Suprapubic skin (tissue), 4 donors: ENCODE data around the gene CBFA2T3. TPM values are rescaled to one million over a fixed set of nuclear protein-coding genes. Genes with fewer than 3 reads are reported as not detected.

Source experiments
- DNase-seq, 2 donors: peaks; one replicate each; pipeline ENCODE4 v3.0.0-alpha.2; 2019; ENCODE audit warnings: low spot score in 2 of 2
- H3K27ac ChIP-seq: fragments of 200-600 bp; sonication (generic); one replicate; pipeline ENCODE4 v1.5.1; 2019
- H3K27me3 ChIP-seq: fragments of 200-600 bp; sonication (generic); one replicate; pipeline ENCODE4 v1.5.1; 2019
- H3K36me3 ChIP-seq: fragments of 200-600 bp; sonication (generic); one replicate; pipeline ENCODE4 v1.5.1; 2019
- H3K4me1 ChIP-seq: fragments of 200-600 bp; sonication (generic); one replicate; pipeline ENCODE4 v1.5.1; 2019
- H3K4me3 ChIP-seq: fragments of 200-600 bp; sonication (generic); one replicate; pipeline ENCODE4 v1.5.1; 2019; ENCODE audit warnings: mild to moderate bottlenecking
- H3K9me3 ChIP-seq: fragments of 200-600 bp; sonication (generic); one replicate; pipeline ENCODE4 v1.5.1; 2019
- EP300 ChIP-seq: sonication (generic); formaldehyde crosslinking; IDR thresholded peaks from one replicate; pipeline ENCODE4 v1.6.1; 2017; ENCODE audit warnings: antibody characterized with exemption
- POLR2A ChIP-seq, 2 donors: fragments of 450-650 bp; IDR thresholded peaks; one replicate each; pipeline ENCODE4 v1.6.1; 2017; ENCODE audit warnings: antibody characterized with exemption in 2 of 2, mild to moderate bottlenecking in 2 of 2, moderate library complexity in 2 of 2
- POLR2AphosphoS5 ChIP-seq, 3 donors: sonication (generic); formaldehyde crosslinking; IDR thresholded peaks; one replicate each; pipeline ENCODE4 v1.6.1; 2017; ENCODE audit warnings: antibody characterized with exemption in 3 of 3
- WGBS: methylation state at CpG from one replicate; pipeline ENCODE4 v1.1.5; 2018; 5-methylcytosine and 5-hydroxymethylcytosine counted together
- total RNA-seq, 4 donors: library from RNA; depleted of rRNA; stranded (reverse); fragments of >200 nt; gene quantifications; one replicate each; pipeline ENCODE4 v1.1.0, GENCODE V29; 2016
- TF ChIP-seq, protein P1 (sequence below), 2 donors: fragments of 200-600 bp in 1 of 2; fragments of 450-650 bp in 1 of 2; sonication (generic) in 1 of 2; IDR thresholded peaks; one replicate each; pipeline ENCODE4 v1.5.1; 2016 to 2019; ENCODE audit warnings: antibody characterized with exemption in 2 of 2, mild to moderate bottlenecking in 1 of 2, moderate library complexity in 1 of 2

Gene CBFA2T3
- total RNA-seq, 4 donors from 2014 or later = 1.5 to 6.6 (median 2.9) TPM

DNA sequence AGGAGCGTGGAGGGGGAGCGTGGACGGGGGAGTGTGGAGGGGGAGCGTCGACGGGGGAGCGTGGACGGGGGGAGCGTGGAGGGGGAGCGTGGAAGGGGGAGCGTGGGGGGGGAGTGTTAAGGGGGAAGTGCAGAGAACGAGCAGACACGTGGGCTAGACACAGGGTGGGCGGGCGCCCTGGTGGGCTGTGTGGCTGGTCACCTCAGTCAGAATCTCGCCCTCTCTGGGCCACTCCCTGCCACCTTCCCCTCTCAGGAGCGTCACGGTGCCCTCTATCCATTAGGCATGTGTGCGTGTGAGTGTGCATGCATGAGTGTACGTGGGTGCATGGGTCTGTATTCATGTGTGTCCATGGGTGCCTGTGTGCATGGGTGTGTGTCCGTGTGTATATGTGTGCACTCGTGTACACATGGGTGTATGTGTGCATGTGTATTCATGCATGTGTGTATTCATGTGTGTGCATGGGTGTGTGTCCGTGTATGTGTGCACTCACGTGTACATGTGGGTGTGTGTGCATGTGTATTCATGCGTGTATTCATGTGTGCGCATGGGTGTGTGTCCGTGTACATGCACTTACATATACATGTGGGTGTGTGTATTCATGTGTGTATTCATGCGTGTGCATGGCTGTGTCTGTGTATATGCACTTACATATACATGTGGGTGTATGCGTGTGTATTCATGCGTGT lies 61.2 kb downstream of the CBFA2T3 start:
- Histone ChIP-seq H3K27ac (no peak overlapping the region), H3K4me1 (peaks cover 36% of the 10 kb centered on the region), H3K27me3 (no peaks in the 10 kb centered on the region), H3K4me3 (no peak overlapping the region), H3K36me3 (no peaks in the 10 kb centered on the region), H3K9me3 (no peaks in the 10 kb centered on the region)
- 67% methylated on average over 30 of the region's 30 CpGs for WGBS
- no peak for DNase-seq
- TF ChIP-seq EP300 (no peak), POLR2A (IDR thresholded peaks at IDR 0.05) (no peak), POLR2AphosphoS5 (IDR thresholded peaks at IDR 0.05) (no peak)
- TF ChIP-seq, protein P1, sequence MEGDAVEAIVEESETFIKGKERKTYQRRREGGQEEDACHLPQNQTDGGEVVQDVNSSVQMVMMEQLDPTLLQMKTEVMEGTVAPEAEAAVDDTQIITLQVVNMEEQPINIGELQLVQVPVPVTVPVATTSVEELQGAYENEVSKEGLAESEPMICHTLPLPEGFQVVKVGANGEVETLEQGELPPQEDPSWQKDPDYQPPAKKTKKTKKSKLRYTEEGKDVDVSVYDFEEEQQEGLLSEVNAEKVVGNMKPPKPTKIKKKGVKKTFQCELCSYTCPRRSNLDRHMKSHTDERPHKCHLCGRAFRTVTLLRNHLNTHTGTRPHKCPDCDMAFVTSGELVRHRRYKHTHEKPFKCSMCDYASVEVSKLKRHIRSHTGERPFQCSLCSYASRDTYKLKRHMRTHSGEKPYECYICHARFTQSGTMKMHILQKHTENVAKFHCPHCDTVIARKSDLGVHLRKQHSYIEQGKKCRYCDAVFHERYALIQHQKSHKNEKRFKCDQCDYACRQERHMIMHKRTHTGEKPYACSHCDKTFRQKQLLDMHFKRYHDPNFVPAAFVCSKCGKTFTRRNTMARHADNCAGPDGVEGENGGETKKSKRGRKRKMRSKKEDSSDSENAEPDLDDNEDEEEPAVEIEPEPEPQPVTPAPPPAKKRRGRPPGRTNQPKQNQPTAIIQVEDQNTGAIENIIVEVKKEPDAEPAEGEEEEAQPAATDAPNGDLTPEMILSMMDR (IDR thresholded peaks at IDR 0.05) = no peak

DNA sequence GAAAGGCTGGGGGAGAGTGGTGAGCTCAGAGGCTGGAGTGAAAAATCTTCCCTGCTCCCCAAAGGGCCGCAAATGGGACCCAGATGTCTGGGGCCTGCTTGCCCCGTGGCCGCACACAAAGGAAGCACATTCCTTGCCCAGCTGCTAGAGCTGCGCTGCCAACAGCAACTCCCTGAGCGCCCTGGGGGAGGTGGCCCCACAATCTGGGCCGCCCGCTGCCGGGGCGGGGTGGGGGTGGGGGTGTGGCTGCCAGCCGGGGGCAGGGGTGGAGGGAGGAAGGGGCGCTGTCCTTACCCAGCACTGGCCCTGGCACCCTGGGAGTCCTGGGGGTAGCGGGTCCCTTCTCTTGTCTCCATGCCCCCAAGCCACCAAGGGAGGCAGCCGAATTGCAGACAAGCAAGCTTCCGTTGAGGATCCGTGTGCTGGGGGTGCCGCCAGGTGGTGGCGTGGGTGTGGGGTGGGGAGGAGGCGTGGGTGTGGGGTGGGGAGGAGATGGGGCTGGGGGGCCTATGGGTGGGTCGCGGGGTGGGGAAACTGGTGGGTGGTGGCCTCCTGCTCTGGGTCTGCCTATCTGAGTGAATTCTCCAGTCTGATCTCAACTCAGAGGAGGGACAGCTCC lies 62.1 kb downstream of the CBFA2T3 start:
- no peak overlapping the region for H3K4me3 ChIP-seq
- no peak overlapping the region for H3K27ac ChIP-seq
- DNase-seq = no peak
- WGBS = 33% methylated on average over 6 of the region's 20 CpGs
- H3K9me3 ChIP-seq = no peaks in the 10 kb centered on the region
- H3K4me1 ChIP-seq = peaks cover 29% of the 10 kb centered on the region
- H3K27me3 ChIP-seq = no peaks in the 10 kb centered on the region
- H3K36me3 ChIP-seq = no peaks in the 10 kb centered on the region
- TF ChIP-seq POLR2AphosphoS5 (IDR thresholded peaks at IDR 0.05) = no peak
- TF ChIP-seq, protein P1 (IDR thresholded peaks at IDR 0.05) = no peak
- no peak for TF ChIP-seq POLR2A (IDR thresholded peaks at IDR 0.05)
- TF ChIP-seq EP300 = no peak

DNA sequence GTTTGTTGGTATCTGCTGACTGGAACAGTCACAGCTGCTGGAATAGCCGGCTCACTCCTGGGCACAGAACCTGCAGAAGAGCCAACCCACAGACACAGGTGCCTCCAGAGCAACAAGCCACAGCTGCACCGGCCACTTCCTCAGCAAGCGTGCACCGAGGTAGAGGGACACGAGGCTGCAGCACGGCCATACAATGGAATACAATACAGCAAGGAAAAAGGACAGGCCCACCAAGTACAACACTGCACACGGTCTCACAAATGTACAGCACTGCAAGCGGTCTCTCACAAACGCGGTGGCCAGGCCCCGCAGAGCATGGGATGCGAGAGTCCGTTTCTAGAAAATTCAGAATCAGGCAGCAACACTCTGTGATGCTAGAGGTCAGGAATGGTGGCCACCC lies 63.1 kb downstream of the CBFA2T3 start:
- H3K36me3 ChIP-seq = no peaks in the 10 kb centered on the region
- H3K27me3 ChIP-seq = no peaks in the 10 kb centered on the region
- H3K4me3 ChIP-seq = no peak overlapping the region
- DNase-seq = no peak
- TF ChIP-seq POLR2AphosphoS5 (IDR thresholded peaks at IDR 0.05) = no peak
- TF ChIP-seq EP300 = no peak
- no peak for TF ChIP-seq POLR2A (IDR thresholded peaks at IDR 0.05)
- WGBS = 93% methylated on average over 13 of the region's 13 CpGs
- no peak overlapping the region for H3K27ac ChIP-seq
- peaks cover 24% of the 10 kb centered on the region for H3K4me1 ChIP-seq
- H3K9me3 ChIP-seq = no peaks in the 10 kb centered on the region

DNA sequence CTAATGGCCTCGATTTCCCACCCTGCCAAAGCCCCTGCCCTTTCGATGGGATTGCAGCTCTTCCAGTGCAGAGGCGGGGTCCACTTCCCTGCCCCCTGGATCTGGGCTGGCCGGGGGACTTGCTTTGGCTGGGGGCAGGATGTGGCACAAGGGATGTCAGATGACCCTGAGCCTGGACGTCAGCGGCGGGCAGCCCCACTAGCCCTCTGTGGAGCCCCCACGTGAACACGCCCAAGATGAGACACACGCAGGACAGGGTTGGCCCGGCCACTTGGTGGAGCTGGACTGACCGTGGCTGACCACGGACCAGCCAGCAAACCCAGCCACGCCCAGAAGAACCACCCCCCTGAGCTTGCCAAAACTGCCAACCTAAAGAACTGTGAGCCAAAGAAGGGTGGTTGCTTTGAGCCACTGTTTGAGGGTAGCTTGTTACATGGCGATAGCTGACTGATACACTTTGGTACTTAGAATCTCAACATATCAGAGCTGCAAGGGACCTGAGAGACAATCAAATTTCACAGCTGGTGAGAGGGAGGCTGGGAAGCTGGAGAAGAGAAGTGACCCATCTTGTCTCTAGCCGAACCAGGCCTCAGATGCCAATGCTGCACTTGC lies 63.9 kb downstream of the CBFA2T3 start:
- Histone ChIP-seq H3K27ac (no peak overlapping the region), H3K27me3 (no peaks in the 10 kb centered on the region), H3K9me3 (no peaks in the 10 kb centered on the region), H3K4me3 (no peak overlapping the region), H3K36me3 (no peaks in the 10 kb centered on the region), H3K4me1 (peaks cover 19% of the 10 kb centered on the region)
- 96% methylated on average over 10 of the region's 16 CpGs for WGBS
- TF ChIP-seq EP300 (no peak), POLR2A (IDR thresholded peaks at IDR 0.05) (no peak)
- TF ChIP-seq, protein P1 (IDR thresholded peaks at IDR 0.05) = no peak
- no peak for DNase-seq

DNA sequence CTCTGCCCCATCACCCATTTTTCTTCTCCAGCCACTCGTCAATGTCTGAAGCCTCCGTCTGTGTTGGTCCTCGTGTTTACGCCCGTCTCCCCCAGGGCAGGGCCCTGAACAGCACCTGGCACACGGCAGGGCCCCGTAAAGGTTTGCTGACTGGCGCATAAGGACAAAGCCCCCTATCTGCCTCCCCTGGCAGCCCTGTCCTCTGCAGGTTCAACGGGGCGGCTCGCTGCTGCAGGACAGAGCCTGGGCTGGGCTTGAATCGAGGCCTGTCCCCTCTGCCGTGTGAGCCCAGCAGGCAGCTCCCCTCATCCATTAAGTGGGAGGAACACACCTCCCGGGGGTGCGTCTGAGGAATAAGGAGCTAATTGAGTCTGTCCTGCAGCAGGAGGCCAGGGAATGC lies 64.5 kb downstream of the CBFA2T3 start:
- DNase-seq = no peak
- Histone ChIP-seq H3K36me3 (no peaks in the 10 kb centered on the region), H3K27me3 (no peaks in the 10 kb centered on the region)

More for the DNA sequence above, 64.5 kb downstream of the CBFA2T3 start:
- Histone ChIP-seq H3K9me3 (no peaks in the 10 kb centered on the region), H3K27ac (no peak overlapping the region), H3K4me1 (peaks cover 14% of the 10 kb centered on the region), H3K4me3 (no peak overlapping the region)
- 81% methylated on average over 10 of the region's 15 CpGs for WGBS
- no peak for TF ChIP-seq POLR2AphosphoS5 (IDR thresholded peaks at IDR 0.05)
- TF ChIP-seq, protein P1 (IDR thresholded peaks at IDR 0.05) = no peak
- TF ChIP-seq POLR2A (IDR thresholded peaks at IDR 0.05) = no peak
- no peak for TF ChIP-seq EP300
